A673 (cell line): ENCODE measurements around the gene AGPAT2.

Experiments
- EZH2 ChIP-seq: fragments of 200-600 bp; sonication (generic); IDR thresholded peaks from 2 replicates; pipeline ENCODE4 v1.6.1; 2017; ENCODE audit warnings: borderline replicate concordance, low read depth, mild to moderate bottlenecking, mixed read lengths, antibody characterized with exemption, low read length; ENCODE audit not compliant: poor library complexity, severe bottlenecking
- TF ChIP-seq, protein P1 (sequence below): fragments of 300-800, 200-600 bp; sonication (generic); conservative IDR thresholded peaks from 2 replicates; pipeline ENCODE4 v1.5.1; 2017; ENCODE audit warnings: low read depth, mild to moderate bottlenecking, antibody characterized with exemption, low read length, moderate library complexity, mixed read lengths

DNA sequence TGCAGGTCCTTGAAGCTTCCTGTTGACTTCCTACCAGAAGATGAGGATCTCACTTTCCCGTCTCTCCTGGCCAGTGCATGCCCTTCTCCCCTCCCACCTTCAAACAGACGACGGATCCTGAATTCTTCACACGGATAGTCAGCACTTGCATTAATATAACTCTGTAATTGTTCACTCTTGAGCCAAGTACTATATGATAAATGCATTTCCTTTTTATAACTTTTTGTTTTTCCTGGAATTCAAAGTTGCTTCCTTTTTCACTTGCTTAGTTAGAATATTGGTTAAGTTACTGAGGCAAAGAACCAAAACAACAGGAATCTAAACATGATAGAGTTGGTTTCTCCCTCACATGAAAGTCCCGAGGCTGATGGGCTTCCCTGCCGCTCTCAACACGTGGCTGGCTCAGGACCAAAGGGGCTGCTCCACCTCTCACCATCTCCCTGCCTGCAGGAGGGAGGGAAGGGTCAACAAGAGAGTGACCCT is 44.8 kb downstream of the AGPAT2 start:
- TF ChIP-seq, protein P1, sequence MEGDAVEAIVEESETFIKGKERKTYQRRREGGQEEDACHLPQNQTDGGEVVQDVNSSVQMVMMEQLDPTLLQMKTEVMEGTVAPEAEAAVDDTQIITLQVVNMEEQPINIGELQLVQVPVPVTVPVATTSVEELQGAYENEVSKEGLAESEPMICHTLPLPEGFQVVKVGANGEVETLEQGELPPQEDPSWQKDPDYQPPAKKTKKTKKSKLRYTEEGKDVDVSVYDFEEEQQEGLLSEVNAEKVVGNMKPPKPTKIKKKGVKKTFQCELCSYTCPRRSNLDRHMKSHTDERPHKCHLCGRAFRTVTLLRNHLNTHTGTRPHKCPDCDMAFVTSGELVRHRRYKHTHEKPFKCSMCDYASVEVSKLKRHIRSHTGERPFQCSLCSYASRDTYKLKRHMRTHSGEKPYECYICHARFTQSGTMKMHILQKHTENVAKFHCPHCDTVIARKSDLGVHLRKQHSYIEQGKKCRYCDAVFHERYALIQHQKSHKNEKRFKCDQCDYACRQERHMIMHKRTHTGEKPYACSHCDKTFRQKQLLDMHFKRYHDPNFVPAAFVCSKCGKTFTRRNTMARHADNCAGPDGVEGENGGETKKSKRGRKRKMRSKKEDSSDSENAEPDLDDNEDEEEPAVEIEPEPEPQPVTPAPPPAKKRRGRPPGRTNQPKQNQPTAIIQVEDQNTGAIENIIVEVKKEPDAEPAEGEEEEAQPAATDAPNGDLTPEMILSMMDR, result no peak
- no peak for TF ChIP-seq EZH2
